ENCODE results near the gene BBIP1.

DNA sequence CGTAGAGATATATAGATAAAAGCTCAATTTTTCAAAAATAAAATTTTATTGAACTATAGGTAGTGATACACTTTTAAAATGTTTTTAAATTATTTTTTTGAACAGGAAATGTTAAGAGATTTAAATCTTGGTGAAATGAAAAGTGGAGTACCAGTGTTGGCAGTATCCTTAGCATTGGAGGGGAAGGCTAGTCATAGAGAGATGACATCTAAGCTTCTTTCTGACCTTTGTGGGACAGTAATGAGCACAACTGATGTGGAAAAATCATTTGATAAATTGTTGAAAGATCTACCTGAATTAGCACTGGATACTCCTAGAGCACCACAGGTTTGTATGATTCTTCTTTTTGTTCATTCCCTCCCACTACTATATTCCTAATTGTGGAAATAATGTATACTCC lies 31.4 kb downstream of the BBIP1 start:
- TF ChIP-seq POLR2A (IDR thresholded peaks at IDR 0.05) = no peak
- TF ChIP-seq, protein P1, sequence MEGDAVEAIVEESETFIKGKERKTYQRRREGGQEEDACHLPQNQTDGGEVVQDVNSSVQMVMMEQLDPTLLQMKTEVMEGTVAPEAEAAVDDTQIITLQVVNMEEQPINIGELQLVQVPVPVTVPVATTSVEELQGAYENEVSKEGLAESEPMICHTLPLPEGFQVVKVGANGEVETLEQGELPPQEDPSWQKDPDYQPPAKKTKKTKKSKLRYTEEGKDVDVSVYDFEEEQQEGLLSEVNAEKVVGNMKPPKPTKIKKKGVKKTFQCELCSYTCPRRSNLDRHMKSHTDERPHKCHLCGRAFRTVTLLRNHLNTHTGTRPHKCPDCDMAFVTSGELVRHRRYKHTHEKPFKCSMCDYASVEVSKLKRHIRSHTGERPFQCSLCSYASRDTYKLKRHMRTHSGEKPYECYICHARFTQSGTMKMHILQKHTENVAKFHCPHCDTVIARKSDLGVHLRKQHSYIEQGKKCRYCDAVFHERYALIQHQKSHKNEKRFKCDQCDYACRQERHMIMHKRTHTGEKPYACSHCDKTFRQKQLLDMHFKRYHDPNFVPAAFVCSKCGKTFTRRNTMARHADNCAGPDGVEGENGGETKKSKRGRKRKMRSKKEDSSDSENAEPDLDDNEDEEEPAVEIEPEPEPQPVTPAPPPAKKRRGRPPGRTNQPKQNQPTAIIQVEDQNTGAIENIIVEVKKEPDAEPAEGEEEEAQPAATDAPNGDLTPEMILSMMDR (IDR thresholded peaks at IDR 0.05) = no peak

Measured in heart left ventricle (tissue), 13 donors.